GM23248 (cell line): ENCODE data around the gene NALCN. TPM values are rescaled to one million over a fixed set of nuclear protein-coding genes. Genes with fewer than 3 reads are reported as not detected.

Experiments
- DNase-seq: peaks from one replicate; pipeline ENCODE4 v3.0.0-alpha.2; 2015
- H2AFZ ChIP-seq: fragments of 200-600 bp; sonication (generic); 2 replicates; pipeline ENCODE4 v1.6.1; 2016; ENCODE audit warnings: antibody characterized with exemption
- H3F3A ChIP-seq: fragments of 200-600 bp; sonication (generic); 2 replicates; pipeline ENCODE4 v1.6.1; 2016; ENCODE audit warnings: mild to moderate bottlenecking, antibody characterized with exemption, mixed run types; ENCODE audit not compliant: insufficient read depth
- H3K27ac ChIP-seq: fragments of 200-600 bp; sonication (generic); 2 replicates; pipeline ENCODE4 v1.5.1; 2016; ENCODE audit warnings: mild to moderate bottlenecking
- H3K27me3 ChIP-seq: fragments of 200-600 bp; sonication (generic); replicated peaks from 2 replicates; pipeline ENCODE4 v1.6.1; 2016; ENCODE audit warnings: mild to moderate bottlenecking; ENCODE audit not compliant: insufficient read depth
- H3K36me3 ChIP-seq: fragments of 200-600 bp; sonication (generic); 2 replicates; pipeline ENCODE4 v1.6.1; 2016; ENCODE audit warnings: low read depth, mild to moderate bottlenecking
- H3K4me1 ChIP-seq: fragments of 200-600 bp; sonication (generic); 2 replicates; pipeline ENCODE4 v1.6.1; 2016; ENCODE audit warnings: mild to moderate bottlenecking; ENCODE audit not compliant: insufficient read depth
- H3K4me2 ChIP-seq: fragments of 200-600 bp; sonication (generic); one replicate; pipeline ENCODE4 v1.6.1; 2016; ENCODE audit warnings: mild to moderate bottlenecking; ENCODE audit not compliant: unreplicated experiment
- H3K4me3 ChIP-seq: fragments of 200-600 bp; sonication (generic); 2 replicates; pipeline ENCODE4 v1.5.1; 2016; ENCODE audit warnings: mild to moderate bottlenecking
- H3K79me2 ChIP-seq: fragments of 200-600 bp; sonication (generic); 2 replicates; pipeline ENCODE4 v1.6.1; 2016; ENCODE audit warnings: mild to moderate bottlenecking; ENCODE audit not compliant: insufficient read depth
- H3K9ac ChIP-seq: fragments of 200-600 bp; sonication (generic); 2 replicates; pipeline ENCODE4 v1.6.1; 2016; ENCODE audit warnings: mild to moderate bottlenecking
- H3K9me2 ChIP-seq: fragments of 200-600 bp; sonication (generic); 2 replicates; pipeline ENCODE4 v1.6.1; 2016; ENCODE audit warnings: mixed run types, mild to moderate bottlenecking, moderate library complexity; ENCODE audit not compliant: insufficient read depth
- H3K9me3 ChIP-seq: fragments of 200-600 bp; sonication (generic); one replicate; pipeline ENCODE4 v1.6.1; 2017; ENCODE audit warnings: low read depth
- H4K20me1 ChIP-seq: fragments of 200-600 bp; sonication (generic); 2 replicates; pipeline ENCODE4 v1.6.0; 2016; ENCODE audit not compliant: insufficient read depth
- EZH2 ChIP-seq: fragments of 200-600 bp; sonication (generic); IDR thresholded peaks from 2 replicates; pipeline ENCODE4 v1.6.1; 2018; ENCODE audit warnings: antibody characterized with exemption, mild to moderate bottlenecking; ENCODE audit not compliant: insufficient read depth, poor library complexity, severe bottlenecking
- EZH2phosphoT487 ChIP-seq: fragments of 200-600 bp; sonication (generic); IDR thresholded peaks from 2 replicates; pipeline ENCODE4 v1.6.1; 2018; ENCODE audit warnings: antibody characterized with exemption, moderate library complexity, mild to moderate bottlenecking, low read depth; ENCODE audit not compliant: insufficient read depth
- WGBS, 2 experiments: methylation state at CpG; one replicate each; pipeline ENCODE4 v1.1.6; 2015 to 2017; ENCODE audit warnings: low lambda C conversion rate in 2 of 2, low coverage in 1 of 2; ENCODE audit errors: missing lambda C conversion rate in 2 of 2; 5-methylcytosine and 5-hydroxymethylcytosine counted together
- in situ Hi-C: fragments of 300-500 bp; cut with MboI; formaldehyde crosslinking; loops from 2 replicates; pipeline ENCODE4 v1.15.0; 2020
- polyA plus RNA-seq: library from polyadenylated mRNA; unstranded; fragments of >200 nt; fragmentation: Nextera tagmentation; extraction: Ambion mirVana; gene quantifications from 2 replicates; pipeline ENCODE4 v1.2.1, GENCODE V29; 2016
- total RNA-seq: library from RNA; depleted of rRNA; stranded (reverse); fragments of >200 nt; shearing (Covaris generic); gene quantifications from 2 replicates; pipeline ENCODE4 v1.2.3, GENCODE V29; 2014

The NALCN gene
- total and polyA plus RNA-seq, 2 experiments from 2014 or later: 3.1 to 3.6 TPM

DNA sequence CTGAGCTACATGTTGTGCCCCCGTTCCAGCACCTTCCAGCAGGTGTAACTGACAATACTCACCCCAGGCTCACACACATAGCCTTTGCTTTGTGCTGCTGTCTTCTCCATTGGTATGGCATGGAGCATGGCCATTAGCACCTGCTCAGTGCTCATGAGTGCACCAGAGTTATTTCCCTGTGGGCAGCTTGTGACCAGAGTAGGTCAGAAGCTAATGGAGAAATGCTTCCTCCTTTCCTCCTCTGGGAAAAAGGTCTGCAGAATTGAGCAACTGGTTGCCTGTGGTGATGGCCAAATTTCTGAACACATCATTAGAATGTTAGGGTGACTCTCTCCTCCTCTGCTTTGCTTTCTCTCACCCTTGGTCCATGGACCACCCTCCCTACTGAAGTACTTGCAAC, 397.2 kb downstream of the NALCN start:
- Histone ChIP-seq H3K4me3 (no peak overlapping the region), H3K9me2 (no peaks in the 10 kb centered on the region), H3K9me3 (no peaks in the 10 kb centered on the region), H4K20me1 (no peaks in the 10 kb centered on the region), H3K36me3 (no peaks in the 10 kb centered on the region), H2AFZ (no peak overlapping the region), H3K27ac (no peak overlapping the region), H3K9ac (no peak overlapping the region), H3K27me3 (0 out of 2 replicates have a peak, but pooled peaks cover 2% of the 10 kb centered on the region), H3K79me2 (no peaks in the 10 kb centered on the region), H3K4me2 (no peak overlapping the region), H3F3A (no peaks in the 10 kb centered on the region), H3K4me1 (peaks cover 5% of the 10 kb centered on the region; the same call in 1 of the 2 replicates)
- 96 to 100% methylated on average over 1 of the region's 1 CpG for WGBS, 2 experiments
- peak; percentile 19 for DNase-seq
- TF ChIP-seq EZH2 (no peak), EZH2phosphoT487 (no peak)
- in situ Hi-C loops: no loop called here

- Histone ChIP-seq H3K4me1 (peaks cover 5% of the 10 kb centered on the region; the same call in 1 of the 2 replicates), H3K27ac (no peak overlapping the region), H3K79me2 (no peaks in the 10 kb centered on the region), H3K4me3 (no peak overlapping the region), H4K20me1 (no peaks in the 10 kb centered on the region), H3K27me3 (0 out of 2 replicates have a peak, but pooled peaks cover 2% of the 10 kb centered on the region), H3K4me2 (no peak overlapping the region), H3K9me3 (no peaks in the 10 kb centered on the region), H3K36me3 (no peaks in the 10 kb centered on the region), H3F3A (no peaks in the 10 kb centered on the region), H2AFZ (no peak overlapping the region), H3K9me2 (no peaks in the 10 kb centered on the region), H3K9ac (no peak overlapping the region)
- TF ChIP-seq EZH2 (no peak), EZH2phosphoT487 (no peak)
- DNase-seq: peak; percentile 85
- 0 to 3% methylated on average over 7 of the region's 7 CpGs for WGBS, 2 experiments
- in situ Hi-C loops: no loop called here
These were observed 397.6 kb downstream of the NALCN start for GRCh38 chr13:101018720-101019119.

GRCh38 chr13:101017123-101017872, 399.0 kb downstream of the NALCN start:
- no peaks in the 10 kb centered on the region for H3K9me2 ChIP-seq
- no peak overlapping the region for H3K4me2 ChIP-seq
- H3K9ac ChIP-seq: no peak overlapping the region
- no peak overlapping the region for H3K4me3 ChIP-seq
- no peaks in the 10 kb centered on the region for H3K79me2 ChIP-seq
- no peaks in the 10 kb centered on the region for H4K20me1 ChIP-seq
- WGBS, 2 experiments: 25 to 41% methylated on average over 8 of the region's 8 CpGs
- no peak for DNase-seq
- peaks cover 5% of the 10 kb centered on the region; the same call in 1 of the 2 replicates for H3K4me1 ChIP-seq
- H3K27ac ChIP-seq: no peak overlapping the region
- no peak overlapping the region for H2AFZ ChIP-seq
- no peaks in the 10 kb centered on the region for H3K36me3 ChIP-seq
- in situ Hi-C loops: no loop called here
- H3K27me3 ChIP-seq: 0 out of 2 replicates have a peak, but pooled peaks cover 2% of the 10 kb centered on the region
- no peaks in the 10 kb centered on the region for H3K9me3 ChIP-seq
- no peaks in the 10 kb centered on the region for H3F3A ChIP-seq
- no peak for TF ChIP-seq EZH2phosphoT487
- no peak for TF ChIP-seq EZH2

DNA sequence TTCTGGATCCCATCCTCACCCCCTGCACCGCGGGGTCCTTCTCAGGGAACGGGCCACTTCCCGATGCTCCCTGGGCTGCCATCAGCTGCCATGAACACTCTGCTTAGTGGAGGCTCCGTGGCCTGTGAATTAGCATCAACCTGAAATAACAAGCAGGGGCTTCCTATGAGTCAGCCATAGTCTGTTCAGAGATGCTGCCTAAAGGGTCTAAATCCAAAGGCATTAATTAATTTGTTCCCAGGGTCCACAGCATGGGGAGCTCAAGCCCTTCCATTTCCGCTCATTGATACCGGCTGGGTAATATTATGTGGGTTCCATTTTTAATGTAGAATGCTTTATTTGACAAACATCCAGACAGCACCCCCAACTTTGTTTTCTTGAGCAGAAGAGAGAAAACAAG, 399.8 kb downstream of the NALCN start:
- Histone ChIP-seq H3K4me3 (no peak overlapping the region), H3K9me2 (no peaks in the 10 kb centered on the region), H3F3A (no peaks in the 10 kb centered on the region), H3K79me2 (no peaks in the 10 kb centered on the region), H2AFZ (no peak overlapping the region), H3K27ac (no peak overlapping the region), H3K36me3 (no peaks in the 10 kb centered on the region), H3K27me3 (0 out of 2 replicates have a peak, but pooled peaks cover 2% of the 10 kb centered on the region), H3K9me3 (no peaks in the 10 kb centered on the region), H3K4me2 (no peak overlapping the region), H3K9ac (no peak overlapping the region), H3K4me1 (peaks cover 5% of the 10 kb centered on the region; the same call in 1 of the 2 replicates), H4K20me1 (no peaks in the 10 kb centered on the region)
- WGBS, 2 experiments: 81 to 86% methylated on average over 7 of the region's 7 CpGs
- TF ChIP-seq EZH2 (no peak), EZH2phosphoT487 (no peak)
- no peak for DNase-seq
- in situ Hi-C loops: no loop called here
